ENCODE results near the gene ABCC4. TPM values are rescaled to one million over a fixed set of nuclear protein-coding genes. Genes with fewer than 3 reads are reported as not detected.

Gene ABCC4
- total and polyA plus RNA-seq, 4 donors: 0.74 to 22.5 (median 2.0) TPM

DNA sequence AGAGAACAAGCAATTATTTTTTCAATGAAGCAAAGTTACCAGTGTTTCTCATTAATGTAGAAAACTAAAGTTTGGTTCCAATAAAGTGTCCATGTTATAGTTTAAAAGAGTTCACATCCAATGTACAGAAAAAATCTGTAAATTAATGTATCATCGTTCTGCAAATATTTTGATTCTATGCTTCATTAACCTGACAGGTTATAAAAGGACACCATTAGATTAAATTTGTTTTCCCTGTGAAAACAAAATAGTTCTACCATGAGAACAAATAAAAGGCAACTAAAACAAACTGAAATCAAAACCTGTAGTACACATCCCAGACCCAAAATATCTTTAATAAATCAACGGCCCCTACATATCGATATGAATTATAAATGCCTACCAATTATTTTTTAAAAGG is 85.1 kb downstream of the ABCC4 start:
- DNase-seq (ENCODE audit: low spot score): no peak
- no peaks in the 10 kb centered on the region for H3K4me1 ChIP-seq (ENCODE audit: control insufficient read depth in 4 of 4, insufficient read depth in 4 of 4, low read length in 3 of 4)
- no peak overlapping the region for H3K4me3 ChIP-seq (ENCODE audit: low read depth in 1 of 3, low read length in 3 of 3)
- H3K27ac ChIP-seq (ENCODE audit: low read depth in 1 of 2, low read length in 2 of 2): no peak overlapping the region
- H3K27me3 ChIP-seq (ENCODE audit: control insufficient read depth in 4 of 4, insufficient read depth in 4 of 4, low read length in 3 of 4): no peaks in the 10 kb centered on the region
- H3K36me3 ChIP-seq (ENCODE audit: control insufficient read depth in 4 of 4, insufficient read depth in 3 of 4, low read depth in 1 of 4, low read length in 3 of 4): no peaks in the 10 kb centered on the region
- no peaks in the 10 kb centered on the region for H3K9me3 ChIP-seq (ENCODE audit: control insufficient read depth in 4 of 4, low read length in 3 of 4)
- 49% methylated on average over 3 of the region's 3 CpGs for WGBS
- TF ChIP-seq EGR1 (IDR thresholded peaks at IDR 0.05; ENCODE audit: low read depth in 2 of 2) (no peak), FOXA1 (IDR thresholded peaks at IDR 0.05) (no peak), SP1 (IDR thresholded peaks at IDR 0.05) (no peak), HNF4G (IDR thresholded peaks at IDR 0.05) (no peak), FOXA2 (IDR thresholded peaks at IDR 0.05) (no peak), TAF1 (conservative IDR thresholded peaks at IDR 0.05) (no peak)
- TF ChIP-seq, protein P1, sequence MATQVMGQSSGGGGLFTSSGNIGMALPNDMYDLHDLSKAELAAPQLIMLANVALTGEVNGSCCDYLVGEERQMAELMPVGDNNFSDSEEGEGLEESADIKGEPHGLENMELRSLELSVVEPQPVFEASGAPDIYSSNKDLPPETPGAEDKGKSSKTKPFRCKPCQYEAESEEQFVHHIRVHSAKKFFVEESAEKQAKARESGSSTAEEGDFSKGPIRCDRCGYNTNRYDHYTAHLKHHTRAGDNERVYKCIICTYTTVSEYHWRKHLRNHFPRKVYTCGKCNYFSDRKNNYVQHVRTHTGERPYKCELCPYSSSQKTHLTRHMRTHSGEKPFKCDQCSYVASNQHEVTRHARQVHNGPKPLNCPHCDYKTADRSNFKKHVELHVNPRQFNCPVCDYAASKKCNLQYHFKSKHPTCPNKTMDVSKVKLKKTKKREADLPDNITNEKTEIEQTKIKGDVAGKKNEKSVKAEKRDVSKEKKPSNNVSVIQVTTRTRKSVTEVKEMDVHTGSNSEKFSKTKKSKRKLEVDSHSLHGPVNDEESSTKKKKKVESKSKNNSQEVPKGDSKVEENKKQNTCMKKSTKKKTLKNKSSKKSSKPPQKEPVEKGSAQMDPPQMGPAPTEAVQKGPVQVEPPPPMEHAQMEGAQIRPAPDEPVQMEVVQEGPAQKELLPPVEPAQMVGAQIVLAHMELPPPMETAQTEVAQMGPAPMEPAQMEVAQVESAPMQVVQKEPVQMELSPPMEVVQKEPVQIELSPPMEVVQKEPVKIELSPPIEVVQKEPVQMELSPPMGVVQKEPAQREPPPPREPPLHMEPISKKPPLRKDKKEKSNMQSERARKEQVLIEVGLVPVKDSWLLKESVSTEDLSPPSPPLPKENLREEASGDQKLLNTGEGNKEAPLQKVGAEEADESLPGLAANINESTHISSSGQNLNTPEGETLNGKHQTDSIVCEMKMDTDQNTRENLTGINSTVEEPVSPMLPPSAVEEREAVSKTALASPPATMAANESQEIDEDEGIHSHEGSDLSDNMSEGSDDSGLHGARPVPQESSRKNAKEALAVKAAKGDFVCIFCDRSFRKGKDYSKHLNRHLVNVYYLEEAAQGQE (IDR thresholded peaks at IDR 0.05): no peak
- TF ChIP-seq, protein P2, sequence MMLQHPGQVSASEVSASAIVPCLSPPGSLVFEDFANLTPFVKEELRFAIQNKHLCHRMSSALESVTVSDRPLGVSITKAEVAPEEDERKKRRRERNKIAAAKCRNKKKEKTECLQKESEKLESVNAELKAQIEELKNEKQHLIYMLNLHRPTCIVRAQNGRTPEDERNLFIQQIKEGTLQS (IDR thresholded peaks at IDR 0.05): no peak
- TF ChIP-seq, protein P3, sequence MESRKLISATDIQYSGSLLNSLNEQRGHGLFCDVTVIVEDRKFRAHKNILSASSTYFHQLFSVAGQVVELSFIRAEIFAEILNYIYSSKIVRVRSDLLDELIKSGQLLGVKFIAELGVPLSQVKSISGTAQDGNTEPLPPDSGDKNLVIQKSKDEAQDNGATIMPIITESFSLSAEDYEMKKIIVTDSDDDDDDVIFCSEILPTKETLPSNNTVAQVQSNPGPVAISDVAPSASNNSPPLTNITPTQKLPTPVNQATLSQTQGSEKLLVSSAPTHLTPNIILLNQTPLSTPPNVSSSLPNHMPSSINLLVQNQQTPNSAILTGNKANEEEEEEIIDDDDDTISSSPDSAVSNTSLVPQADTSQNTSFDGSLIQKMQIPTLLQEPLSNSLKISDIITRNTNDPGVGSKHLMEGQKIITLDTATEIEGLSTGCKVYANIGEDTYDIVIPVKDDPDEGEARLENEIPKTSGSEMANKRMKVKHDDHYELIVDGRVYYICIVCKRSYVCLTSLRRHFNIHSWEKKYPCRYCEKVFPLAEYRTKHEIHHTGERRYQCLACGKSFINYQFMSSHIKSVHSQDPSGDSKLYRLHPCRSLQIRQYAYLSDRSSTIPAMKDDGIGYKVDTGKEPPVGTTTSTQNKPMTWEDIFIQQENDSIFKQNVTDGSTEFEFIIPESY (IDR thresholded peaks at IDR 0.05): no peak
- H3K9ac ChIP-seq (ENCODE audit: low read depth in 1 of 2, low read length in 2 of 2): no peak overlapping the region

DNA sequence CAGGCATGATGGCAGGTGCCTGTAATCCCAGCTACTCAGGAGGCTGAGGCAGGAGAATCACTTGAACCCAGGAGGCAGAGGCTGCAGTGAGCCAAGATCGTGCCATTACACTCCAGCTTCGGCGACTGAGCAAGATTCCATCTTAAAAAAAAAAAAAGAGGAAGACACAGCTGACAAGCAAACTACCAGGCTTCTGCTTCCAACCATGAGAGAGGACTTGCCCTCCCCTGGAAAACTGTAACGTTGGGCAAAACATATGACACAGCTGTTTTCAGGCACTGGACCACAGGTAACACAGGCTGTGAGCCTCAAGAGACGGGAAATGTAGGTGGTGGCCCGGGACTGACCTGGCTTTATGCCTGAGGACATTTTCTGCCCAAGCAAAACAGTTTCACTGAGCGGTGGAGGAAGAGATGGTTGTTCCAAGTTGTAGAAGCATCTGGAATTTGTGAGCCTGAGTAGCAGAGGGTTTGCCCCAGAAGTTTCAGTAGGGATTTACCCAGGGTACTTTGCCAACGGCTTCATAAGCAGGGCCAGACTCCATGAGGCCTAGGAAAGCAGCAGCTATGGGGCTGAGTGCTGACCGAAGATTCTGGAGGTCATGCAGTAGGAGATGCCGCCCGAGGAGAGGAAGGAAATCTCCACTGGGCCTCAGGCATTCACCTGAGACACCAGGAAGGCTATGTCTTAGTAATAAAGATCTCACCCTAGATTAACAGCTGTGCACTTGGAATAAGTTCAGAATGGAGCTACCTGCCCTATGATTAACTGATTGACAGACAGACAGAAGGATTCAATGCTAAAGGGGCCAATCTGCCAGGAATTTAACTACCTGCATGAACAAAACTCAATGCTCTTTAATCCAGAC is 88.0 kb downstream of the ABCC4 start:
- no peaks in the 10 kb centered on the region for H3K9me3 ChIP-seq (ENCODE audit: control insufficient read depth in 4 of 4, low read length in 3 of 4)
- 83% methylated on average over 11 of the region's 11 CpGs for WGBS
- H3K27me3 ChIP-seq (ENCODE audit: control insufficient read depth in 4 of 4, insufficient read depth in 4 of 4, low read length in 3 of 4): no peaks in the 10 kb centered on the region
- H3K36me3 ChIP-seq (ENCODE audit: control insufficient read depth in 4 of 4, insufficient read depth in 3 of 4, low read depth in 1 of 4, low read length in 3 of 4): no peaks in the 10 kb centered on the region
- no peaks in the 10 kb centered on the region for H3K4me1 ChIP-seq (ENCODE audit: control insufficient read depth in 4 of 4, insufficient read depth in 4 of 4, low read length in 3 of 4)
- H3K27ac ChIP-seq (ENCODE audit: low read depth in 1 of 2, low read length in 2 of 2): no peak overlapping the region
- no peak overlapping the region for H3K4me3 ChIP-seq (ENCODE audit: low read depth in 1 of 3, low read length in 3 of 3)
- DNase-seq (ENCODE audit: low spot score): no peak
- H3K9ac ChIP-seq (ENCODE audit: low read depth in 1 of 2, low read length in 2 of 2): no peak overlapping the region
- TF ChIP-seq, protein P1 (IDR thresholded peaks at IDR 0.05): no peak
- TF ChIP-seq HNF4A (conservative IDR thresholded peaks at IDR 0.05) (no peak), NR2F2 (IDR thresholded peaks at IDR 0.05) (no peak), HNF4G (IDR thresholded peaks at IDR 0.05) (no peak), FOXA2 (IDR thresholded peaks at IDR 0.05) (no peak), SP1 (IDR thresholded peaks at IDR 0.05) (no peak), FOXA1 (IDR thresholded peaks at IDR 0.05) (no peak), TAF1 (conservative IDR thresholded peaks at IDR 0.05) (no peak), RAD21 (IDR thresholded peaks at IDR 0.05) (no peak)
- TF ChIP-seq, protein P4, sequence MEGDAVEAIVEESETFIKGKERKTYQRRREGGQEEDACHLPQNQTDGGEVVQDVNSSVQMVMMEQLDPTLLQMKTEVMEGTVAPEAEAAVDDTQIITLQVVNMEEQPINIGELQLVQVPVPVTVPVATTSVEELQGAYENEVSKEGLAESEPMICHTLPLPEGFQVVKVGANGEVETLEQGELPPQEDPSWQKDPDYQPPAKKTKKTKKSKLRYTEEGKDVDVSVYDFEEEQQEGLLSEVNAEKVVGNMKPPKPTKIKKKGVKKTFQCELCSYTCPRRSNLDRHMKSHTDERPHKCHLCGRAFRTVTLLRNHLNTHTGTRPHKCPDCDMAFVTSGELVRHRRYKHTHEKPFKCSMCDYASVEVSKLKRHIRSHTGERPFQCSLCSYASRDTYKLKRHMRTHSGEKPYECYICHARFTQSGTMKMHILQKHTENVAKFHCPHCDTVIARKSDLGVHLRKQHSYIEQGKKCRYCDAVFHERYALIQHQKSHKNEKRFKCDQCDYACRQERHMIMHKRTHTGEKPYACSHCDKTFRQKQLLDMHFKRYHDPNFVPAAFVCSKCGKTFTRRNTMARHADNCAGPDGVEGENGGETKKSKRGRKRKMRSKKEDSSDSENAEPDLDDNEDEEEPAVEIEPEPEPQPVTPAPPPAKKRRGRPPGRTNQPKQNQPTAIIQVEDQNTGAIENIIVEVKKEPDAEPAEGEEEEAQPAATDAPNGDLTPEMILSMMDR (IDR thresholded peaks at IDR 0.05; ENCODE audit: low read depth, low read length, missing input control): no peak
- TF ChIP-seq, protein P2 (IDR thresholded peaks at IDR 0.05): no peak
- TF ChIP-seq, protein P5, sequence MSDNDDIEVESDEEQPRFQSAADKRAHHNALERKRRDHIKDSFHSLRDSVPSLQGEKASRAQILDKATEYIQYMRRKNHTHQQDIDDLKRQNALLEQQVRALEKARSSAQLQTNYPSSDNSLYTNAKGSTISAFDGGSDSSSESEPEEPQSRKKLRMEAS (IDR thresholded peaks at IDR 0.05): no peak
